ENCODE measurements around the gene SEM1. TPM values are rescaled to one million over a fixed set of nuclear protein-coding genes. Genes with fewer than 3 reads are reported as not detected.

SEM1 gene
- total RNA-seq, 1 experiment from 2014 or later: 263 TPM

DNA sequence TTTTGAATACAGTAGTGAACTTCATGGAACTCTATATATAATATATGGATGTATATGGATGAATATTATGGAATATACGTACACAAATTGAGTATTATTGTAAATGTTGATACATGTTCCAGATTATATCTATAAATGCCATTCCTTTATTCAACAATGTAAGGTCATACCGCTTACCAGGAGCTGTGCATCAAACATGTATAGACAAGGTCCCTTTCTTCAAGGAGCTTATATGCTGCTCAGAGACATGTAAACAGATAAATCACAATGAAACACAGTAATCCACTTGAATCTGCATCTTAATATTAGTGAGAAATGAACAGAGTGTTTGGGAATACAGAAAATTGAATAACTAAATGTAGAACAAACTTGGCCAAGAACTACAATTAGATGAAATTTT lies 898 bp upstream of the SEM1 start:
- Histone ChIP-seq H3K4me3 (ENCODE audit: low read length) (no peak overlapping the region), H3K9ac (ENCODE audit: low read length) (no peak overlapping the region), H3K4me2 (ENCODE audit: low read length) (0 out of 2 replicates have a peak overlapping the region, but pooled peaks have one; percentile 93), H2AFZ (ENCODE audit: low read length) (peak overlapping the region; percentile 98), H3K4me1 (ENCODE audit: insufficient read depth, low read length) (peaks cover 17% of the 10 kb centered on the region), H3F3A (ENCODE audit: low read length, unreplicated experiment) (no peaks in the 10 kb centered on the region), H3K9me2 (replicated peaks; ENCODE audit: low read length) (no peaks in the 10 kb centered on the region), H3K27me3 (ENCODE audit: low read length) (no peaks in the 10 kb centered on the region), H4K20me1 (ENCODE audit: low read length) (peaks cover 21% of the 10 kb centered on the region), H3K27ac (ENCODE audit: low read length) (no peak overlapping the region), H3K36me3 (ENCODE audit: low read depth, low read length) (0 out of 2 replicates have a peak, but pooled peaks cover 4% of the 10 kb centered on the region), H3K79me2 (ENCODE audit: low read length) (peaks cover 41% of the 10 kb centered on the region), H3K9me3 (ENCODE audit: low read length) (no peaks in the 10 kb centered on the region)
- intact Hi-C loops (cut with micrococcal nuclease): no loop called here
- BruUV-seq (replicated peaks): no TSS peak
- ATAC-seq: no peak
- no peak for DNase-seq
- ChIA-PET CTCF (no interaction called here), POLR2A (ENCODE audit: unreplicated experiment) (no interaction called here)
- TF ChIP-seq, protein P1, sequence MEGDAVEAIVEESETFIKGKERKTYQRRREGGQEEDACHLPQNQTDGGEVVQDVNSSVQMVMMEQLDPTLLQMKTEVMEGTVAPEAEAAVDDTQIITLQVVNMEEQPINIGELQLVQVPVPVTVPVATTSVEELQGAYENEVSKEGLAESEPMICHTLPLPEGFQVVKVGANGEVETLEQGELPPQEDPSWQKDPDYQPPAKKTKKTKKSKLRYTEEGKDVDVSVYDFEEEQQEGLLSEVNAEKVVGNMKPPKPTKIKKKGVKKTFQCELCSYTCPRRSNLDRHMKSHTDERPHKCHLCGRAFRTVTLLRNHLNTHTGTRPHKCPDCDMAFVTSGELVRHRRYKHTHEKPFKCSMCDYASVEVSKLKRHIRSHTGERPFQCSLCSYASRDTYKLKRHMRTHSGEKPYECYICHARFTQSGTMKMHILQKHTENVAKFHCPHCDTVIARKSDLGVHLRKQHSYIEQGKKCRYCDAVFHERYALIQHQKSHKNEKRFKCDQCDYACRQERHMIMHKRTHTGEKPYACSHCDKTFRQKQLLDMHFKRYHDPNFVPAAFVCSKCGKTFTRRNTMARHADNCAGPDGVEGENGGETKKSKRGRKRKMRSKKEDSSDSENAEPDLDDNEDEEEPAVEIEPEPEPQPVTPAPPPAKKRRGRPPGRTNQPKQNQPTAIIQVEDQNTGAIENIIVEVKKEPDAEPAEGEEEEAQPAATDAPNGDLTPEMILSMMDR (conservative IDR thresholded peaks at IDR 0.05; ENCODE audit: low read depth, low read length): no peak
- no peak for TF ChIP-seq EZH2 (IDR thresholded peaks at IDR 0.05; ENCODE audit: low read length, unreplicated experiment)
- TF ChIP-seq EZH2phosphoT487 (IDR thresholded peaks at IDR 0.05; ENCODE audit: borderline replicate concordance, low read length): no peak

DNA sequence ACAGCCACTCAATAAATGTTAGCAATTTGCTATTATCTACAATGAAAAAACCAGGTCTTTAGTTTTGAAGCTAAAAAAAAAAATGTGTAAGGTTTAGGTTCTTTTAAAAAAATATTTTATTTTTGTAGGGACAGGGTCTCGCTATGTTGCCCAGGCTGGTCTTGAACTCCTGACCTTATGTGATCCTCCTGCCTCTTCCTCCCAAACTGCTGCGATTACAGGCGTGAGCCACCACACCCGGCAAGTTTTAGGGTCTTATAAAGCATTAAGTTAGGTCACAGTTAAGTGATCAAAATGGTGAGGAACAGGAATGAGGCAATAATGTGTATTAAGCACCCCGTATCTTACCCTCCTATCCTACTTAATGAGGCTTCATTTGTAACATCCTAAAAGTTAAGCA lies 774 bp downstream of the SEM1 start:
- Histone ChIP-seq H3K27ac (ENCODE audit: low read length) (peak overlapping the region; percentile 74), H3F3A (ENCODE audit: low read length, unreplicated experiment) (no peaks in the 10 kb centered on the region), H3K27me3 (ENCODE audit: low read length) (no peaks in the 10 kb centered on the region), H3K4me3 (ENCODE audit: low read length) (peak overlapping the region; percentile 92), H3K9me2 (replicated peaks; ENCODE audit: low read length) (no peaks in the 10 kb centered on the region), H4K20me1 (ENCODE audit: low read length) (peaks cover 21% of the 10 kb centered on the region), H3K36me3 (ENCODE audit: low read depth, low read length) (0 out of 2 replicates have a peak, but pooled peaks cover 9% of the 10 kb centered on the region), H3K4me1 (ENCODE audit: insufficient read depth, low read length) (peaks cover 17% of the 10 kb centered on the region), H3K9ac (ENCODE audit: low read length) (peak overlapping the region; percentile 95), H3K4me2 (ENCODE audit: low read length) (peak overlapping the region; percentile 93), H3K9me3 (ENCODE audit: low read length) (no peaks in the 10 kb centered on the region), H3K79me2 (ENCODE audit: low read length) (peaks cover 58% of the 10 kb centered on the region), H2AFZ (ENCODE audit: low read length) (peak overlapping the region; percentile 98; the same call in 1 of the 2 replicates)
- BruUV-seq (replicated peaks): no TSS peak
- ChIA-PET CTCF (no interaction called here), POLR2A (ENCODE audit: unreplicated experiment) (interaction anchor here (0.6 kb wide), 1 partner anchor 54 kb away, joined by 3 read pairs; no protein-coding TSS in a partner anchor)
- no peak for ATAC-seq
- no peak for TF ChIP-seq EZH2phosphoT487 (IDR thresholded peaks at IDR 0.05; ENCODE audit: borderline replicate concordance, low read length)
- TF ChIP-seq EZH2 (IDR thresholded peaks at IDR 0.05; ENCODE audit: low read length, unreplicated experiment): no peak
- TF ChIP-seq, protein P1 (conservative IDR thresholded peaks at IDR 0.05; ENCODE audit: low read depth, low read length): no peak
- intact Hi-C loops (cut with micrococcal nuclease): loop anchor here (5.0 to 10.0 kb wide), 5 partner anchors 112 to 634 kb away; partner anchors contain the start of gene SLC25A13
- DNase-seq: no peak

All from PC-3 (cell line).